NCI-H345 treated with DMSO at 0.1 percent for 48 hours (cell line): Measurements from ENCODE around the gene FUT8.

Experiments used
- DNase-seq: peaks from one replicate; lab custom pipeline; 2025; ENCODE audit not compliant: unreplicated experiment; lab: John Stamatoyannopoulos, UW

The FUT8 gene

DNA sequence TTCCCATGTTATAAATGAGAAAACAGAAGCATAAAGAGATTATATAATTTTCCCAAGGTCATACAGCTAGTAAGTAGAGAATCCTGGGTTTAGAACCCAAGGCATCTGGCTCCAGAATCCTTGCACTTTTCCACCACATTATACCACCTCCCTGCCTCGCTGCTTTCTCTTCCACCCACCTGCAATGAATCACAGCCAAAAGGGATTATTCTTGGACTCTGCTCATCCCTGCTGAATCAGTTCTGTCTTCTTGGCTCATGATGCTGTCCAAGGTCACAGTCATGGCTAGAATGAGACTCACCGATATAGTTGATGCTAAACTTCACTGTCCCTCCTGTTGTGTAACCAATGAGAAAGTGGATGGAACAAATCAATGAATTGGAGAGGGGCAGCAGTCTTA, 356.6 kb downstream of the FUT8 start:
- DNase-seq: no peak

DNA sequence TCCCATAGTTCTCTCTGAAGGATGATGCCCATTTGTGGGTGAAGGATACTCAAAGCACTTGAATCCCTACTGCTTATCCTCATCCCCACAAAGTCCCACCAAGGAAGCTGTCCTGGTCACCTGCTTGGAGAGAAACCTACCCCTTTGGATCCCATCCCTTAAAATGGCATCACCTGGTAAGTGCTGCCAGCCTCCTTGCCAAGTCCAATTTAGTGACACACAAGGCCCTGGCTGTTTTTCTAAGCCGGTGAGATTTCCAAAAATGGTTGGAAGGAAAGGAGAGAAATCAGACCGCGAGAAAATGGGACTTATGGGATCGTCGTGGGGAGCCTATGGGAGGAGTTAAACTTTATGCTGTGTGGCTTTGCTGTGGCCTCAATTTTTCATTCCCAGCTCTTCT, 358.2 kb downstream of the FUT8 start:
- DNase-seq: no peak

DNA sequence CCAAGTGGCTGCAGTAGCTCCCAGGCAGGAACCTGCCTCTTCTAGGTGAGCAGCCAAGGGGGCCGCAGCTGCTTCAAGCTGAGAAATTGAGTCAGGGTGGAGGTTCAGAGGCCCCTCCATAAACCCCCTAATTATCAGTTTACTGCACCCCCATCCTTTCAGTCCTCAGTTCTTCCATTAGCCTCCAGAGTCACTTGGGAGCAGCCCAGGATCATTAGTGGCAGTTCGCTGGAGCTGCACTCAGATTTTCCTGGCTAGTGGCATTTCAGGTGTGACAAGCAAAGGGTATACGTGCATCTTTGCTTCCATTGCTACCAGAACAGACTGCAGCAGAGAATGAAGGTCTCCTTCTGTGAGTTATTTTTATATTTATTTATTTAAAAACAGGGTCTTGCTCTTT, 358.7 kb downstream of the FUT8 start:
- DNase-seq: no peak

- no peak for DNase-seq
These were observed 359.9 kb downstream of the FUT8 start for GRCh38 chr14:65772466-65772865.

- DNase-seq: no peak
These were observed 360.5 kb downstream of the FUT8 start for GRCh38 chr14:65772921-65773574.

GRCh38 chr14:65774041-65774440, 361.5 kb downstream of the FUT8 start:
- DNase-seq: no peak

- DNase-seq: no peak
These were observed 363.8 kb downstream of the FUT8 start for GRCh38 chr14:65776193-65776852.

DNA sequence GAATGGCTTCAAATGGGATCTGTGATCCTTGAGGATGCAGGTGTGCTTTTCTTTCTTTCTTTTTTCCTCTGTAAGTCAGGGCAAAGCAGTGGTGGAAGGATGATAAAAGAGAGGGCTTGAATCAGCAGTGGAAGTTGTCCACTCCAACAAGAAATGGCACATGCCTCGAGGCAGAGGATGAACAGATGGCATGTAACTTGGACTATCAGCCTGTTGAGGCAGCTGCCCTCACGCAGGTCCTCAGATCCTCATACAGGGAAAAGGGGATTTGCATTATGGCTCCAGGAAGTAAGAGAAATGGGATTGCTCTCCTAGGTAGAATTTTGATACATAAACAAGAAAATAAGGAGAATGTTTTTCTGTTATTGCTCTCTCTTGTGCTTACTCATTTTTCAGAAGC, 368.0 kb downstream of the FUT8 start:
- no peak for DNase-seq

DNA sequence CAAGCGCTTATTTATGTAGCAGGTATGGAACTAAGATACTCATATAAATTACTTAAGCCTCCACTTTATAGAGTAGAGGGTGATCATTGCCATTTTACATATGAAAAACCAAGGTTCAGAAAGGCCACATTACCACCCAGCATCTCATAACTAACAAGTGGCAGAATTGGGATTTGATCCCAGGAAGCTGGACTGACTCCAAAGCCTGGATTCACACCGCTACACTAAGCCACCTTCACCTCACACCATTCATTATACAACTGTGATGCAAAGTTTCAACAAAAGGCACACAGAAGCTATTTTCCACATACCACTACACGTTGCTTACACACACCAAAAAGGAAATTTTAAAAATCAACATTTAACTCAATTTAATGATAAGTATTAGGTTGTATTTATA, 370.6 kb downstream of the FUT8 start:
- no peak for DNase-seq

DNA sequence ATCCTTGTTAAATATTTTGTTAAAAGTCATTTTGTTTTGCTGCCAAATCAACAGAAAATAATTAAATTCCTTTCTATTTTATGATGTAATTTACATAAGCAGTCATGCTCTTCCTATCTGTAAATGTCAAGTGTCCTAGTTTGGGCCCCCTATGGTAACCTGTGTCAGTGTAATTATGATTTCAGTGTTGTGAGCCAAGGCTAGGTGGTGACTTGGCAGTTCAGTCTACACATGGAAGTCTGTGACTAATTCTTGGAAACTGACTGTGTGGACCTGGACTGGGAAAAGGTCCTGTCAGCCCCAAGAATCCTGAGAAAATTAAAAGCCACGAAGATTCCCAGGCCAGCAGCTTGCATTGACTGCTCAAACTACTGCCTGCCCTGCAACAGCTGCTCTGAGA, 371.0 kb downstream of the FUT8 start:
- DNase-seq: no peak

- DNase-seq: no peak
These were observed 372.0 kb downstream of the FUT8 start for GRCh38 chr14:65784574-65784973.

DNA sequence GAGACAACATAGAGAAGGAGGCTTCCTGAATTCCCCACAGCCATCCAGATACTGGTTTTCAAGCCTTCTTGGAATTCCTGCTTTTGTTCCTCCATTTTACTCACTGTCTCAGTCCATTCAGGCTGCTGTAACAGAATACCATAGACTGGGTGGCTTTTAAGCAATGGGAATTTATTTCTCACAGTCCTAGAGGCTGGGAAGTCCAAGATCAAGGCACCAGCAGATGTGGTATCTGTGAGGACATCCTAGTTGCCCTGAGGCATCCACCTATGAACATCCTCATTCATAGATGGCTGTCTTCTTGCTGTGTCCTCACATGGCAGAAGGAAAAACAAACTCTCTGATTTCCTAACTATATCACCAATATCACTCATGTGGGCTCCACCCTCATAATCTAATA, 374.9 kb downstream of the FUT8 start:
- no peak for DNase-seq

DNA sequence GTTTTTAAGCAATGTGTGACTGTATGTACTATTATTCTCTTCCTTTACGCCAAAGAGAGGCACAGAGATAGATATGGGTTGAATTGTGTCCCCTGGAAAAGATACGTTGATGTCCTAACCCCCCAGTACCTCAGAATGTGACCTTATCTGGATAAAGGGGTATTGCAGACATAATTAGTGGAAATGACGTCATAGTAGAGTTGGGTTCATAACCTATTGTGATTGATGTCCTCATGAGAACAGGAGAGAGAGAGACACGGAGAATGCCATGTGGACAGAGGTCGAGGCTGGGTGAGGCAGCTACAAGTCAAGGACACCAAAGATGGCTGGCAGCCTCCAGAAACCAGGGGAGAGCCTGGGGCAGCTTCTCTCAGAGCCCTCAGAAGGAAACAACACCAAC, 376.3 kb downstream of the FUT8 start:
- no peak for DNase-seq

DNA sequence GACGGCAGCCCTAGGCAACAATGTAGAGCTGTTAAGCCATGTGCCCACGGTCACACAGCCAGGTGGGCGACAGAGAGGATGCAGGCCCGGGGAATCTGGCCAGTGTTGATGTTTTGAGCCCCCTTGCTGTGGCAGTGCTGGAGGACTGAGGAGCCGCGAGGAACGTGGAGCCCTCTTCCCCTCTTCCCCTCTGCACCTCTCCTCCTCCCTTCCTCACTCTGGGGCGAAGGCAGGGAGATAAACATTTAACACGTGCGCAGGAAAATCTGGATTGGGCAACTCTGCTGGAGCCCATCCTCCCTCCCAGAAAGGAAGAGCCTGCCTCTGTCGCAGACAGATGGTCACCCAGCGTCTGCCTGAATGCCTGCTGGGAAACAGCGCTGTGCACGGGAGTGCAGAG, 376.8 kb downstream of the FUT8 start:
- no peak for DNase-seq

GRCh38 chr14:65790172-65790815, 377.8 kb downstream of the FUT8 start:
- no peak for DNase-seq

DNA sequence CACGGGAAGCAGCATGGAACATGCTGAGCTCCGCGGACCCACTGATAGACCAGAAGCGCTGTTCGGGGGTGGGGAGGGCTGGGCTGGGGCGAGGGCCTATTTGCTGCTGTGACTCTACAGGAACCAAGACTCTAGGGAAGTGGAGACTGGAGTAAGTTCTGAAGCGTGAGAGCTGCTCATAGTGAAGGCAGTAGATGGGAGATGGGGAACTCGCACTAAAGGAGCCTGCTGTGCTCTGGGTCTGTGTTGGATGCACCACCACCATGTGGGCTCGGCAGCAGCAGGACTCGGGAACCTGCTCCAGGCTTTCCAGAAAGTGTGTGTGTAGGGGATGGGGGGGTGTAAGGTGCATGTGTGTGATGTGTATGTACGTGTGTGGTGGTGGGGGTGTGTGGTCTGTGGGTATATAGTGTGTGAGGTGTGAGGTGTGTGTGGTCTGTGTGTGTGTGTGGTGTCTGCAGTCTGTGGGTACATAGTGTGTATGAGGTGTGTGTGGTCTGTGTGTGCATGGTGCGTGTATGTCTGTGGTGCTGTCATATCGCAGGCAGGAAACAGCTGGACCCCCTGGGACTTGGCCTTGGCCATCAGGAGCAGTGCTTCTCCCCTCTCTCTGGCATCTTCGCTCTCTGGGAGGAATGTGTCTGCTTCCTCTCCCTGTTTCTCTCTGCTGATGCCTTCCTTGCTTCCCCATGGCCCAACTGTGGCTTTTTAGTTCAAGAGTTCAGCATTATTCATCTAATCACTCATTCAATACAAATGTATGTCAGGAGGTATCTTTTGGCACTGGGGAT, 378.9 kb downstream of the FUT8 start:
- no peak for DNase-seq

- DNase-seq: no peak
These were observed 379.8 kb downstream of the FUT8 start for GRCh38 chr14:65792208-65792905.
